Keratinocyte (primary cell): Measurements from ENCODE around the gene PLA2G12A. TPM values are rescaled to one million over a fixed set of nuclear protein-coding genes. Genes with fewer than 3 reads are reported as not detected.

Source experiments
- DNase-seq: peaks from one replicate; pipeline ENCODE4 v3.0.0-alpha.2; 2011; ENCODE audit warnings: low read depth, missing footprints, low spot score
- FAIRE-seq: peaks from 2 replicates; lab custom pipeline; 2011; peaks lifted over from hg19 to GRCh38; lab: Jason Lieb, UNC
- H2AFZ ChIP-seq: 2 replicates; pipeline ENCODE4 v1.6.0; 2012; ENCODE audit warnings: low read length, control low read depth, inconsistent platforms; ENCODE audit not compliant: control insufficient read depth
- H3K27ac ChIP-seq: 2 replicates; pipeline ENCODE4 v1.5.1; 2011; ENCODE audit warnings: low read length; ENCODE audit not compliant: control insufficient read depth, insufficient read depth
- H3K27me3 ChIP-seq: 3 replicates; pipeline ENCODE4 v1.6.0; 2011; ENCODE audit warnings: low read length; ENCODE audit not compliant: control insufficient read depth, insufficient read depth; ENCODE audit errors: extremely low read depth
- H3K36me3 ChIP-seq, 2 experiments: 2 replicates in 1 of 2; 3 replicates in 1 of 2; pipeline ENCODE4 v1.5.1; 2011; ENCODE audit warnings: low read length in 2 of 2, mild to moderate bottlenecking in 1 of 2; ENCODE audit not compliant: control insufficient read depth in 2 of 2, insufficient read depth in 2 of 2; ENCODE audit errors: extremely low read depth in 1 of 2
- H3K4me1 ChIP-seq: 3 replicates; pipeline ENCODE4 v1.5.1; 2011; ENCODE audit warnings: low read length; ENCODE audit not compliant: control insufficient read depth, insufficient read depth; ENCODE audit errors: extremely low read depth
- H3K4me2 ChIP-seq: 3 replicates; pipeline ENCODE4 v1.6.0; 2011; ENCODE audit warnings: low read depth, low read length; ENCODE audit not compliant: control insufficient read depth, insufficient read depth; ENCODE audit errors: extremely low read depth
- H3K4me3 ChIP-seq, 3 experiments: fragments of 200-600 bp in 1 of 3; sonication (generic) in 1 of 3; 2 replicates in 2 of 3; 3 replicates in 1 of 3; pipeline ENCODE4 v1.5.1; 2011 to 2016; ENCODE audit warnings: low read length in 3 of 3, mild to moderate bottlenecking in 3 of 3, control low read depth in 2 of 3, inconsistent platforms in 1 of 3, low read depth in 1 of 3, mixed read lengths in 1 of 3, mixed run types in 1 of 3, moderate library complexity in 1 of 3; ENCODE audit not compliant: control insufficient read depth in 2 of 3, insufficient read depth in 2 of 3; ENCODE audit errors: extremely low read depth in 1 of 3
- H3K79me2 ChIP-seq: 2 replicates; pipeline ENCODE4 v1.6.0; 2012; ENCODE audit warnings: low read length; ENCODE audit not compliant: control insufficient read depth, insufficient read depth
- H3K9ac ChIP-seq: 3 replicates; pipeline ENCODE4 v1.6.0; 2011; ENCODE audit warnings: low read length; ENCODE audit not compliant: control insufficient read depth, insufficient read depth; ENCODE audit errors: extremely low read depth
- H3K9me1 ChIP-seq: 3 replicates; pipeline ENCODE4 v1.6.0; 2011; ENCODE audit warnings: low read length; ENCODE audit not compliant: control insufficient read depth, insufficient read depth; ENCODE audit errors: extremely low read depth
- H3K9me3 ChIP-seq: 2 replicates; pipeline ENCODE4 v1.5.1; 2012; ENCODE audit warnings: low read depth, low read length; ENCODE audit not compliant: control insufficient read depth
- H4K20me1 ChIP-seq: 3 replicates; pipeline ENCODE4 v1.6.0; 2011; ENCODE audit warnings: low read length; ENCODE audit not compliant: control insufficient read depth, insufficient read depth; ENCODE audit errors: extremely low read depth
- EZH2 ChIP-seq: IDR thresholded peaks from one replicate; pipeline ENCODE4 v1.6.1; 2012; ENCODE audit warnings: inconsistent platforms, mild to moderate bottlenecking, low read length, moderate library complexity
- dilution Hi-C: fragments of 300-500 bp; cut with MboI; formaldehyde crosslinking; loops from one replicate; pipeline ENCODE4 v1.7.0; 2020; ENCODE audit warnings: low sequenced_read_pairs; ENCODE audit not compliant: extremely low pct_ligation_motif_present
- polyA plus RNA-seq, 5 experiments: library from polyadenylated mRNA; depleted of rRNA in 3 of 5; stranded (reverse) in 3 of 5; stranded (forward) in 1 of 5; unstranded in 1 of 5; fragments of >200 nt; gene quantifications; 1 replicate in 1 of 5; 2 replicates in 3 of 5; 3 replicates in 1 of 5; pipeline versions ENCODE4 v1.2.1 to v1.2.3, GENCODE V29; 2011 to 2012; ENCODE audit warnings: missing spikeins in 2 of 5, low read depth in 1 of 5, low replicate concordance in 1 of 5
- TF ChIP-seq, protein P1 (sequence below), 3 experiments: IDR thresholded peaks in 1 of 3; conservative IDR thresholded peaks in 1 of 3; optimal IDR thresholded peaks in 1 of 3; 2 replicates in 2 of 3; 3 replicates in 1 of 3; pipeline versions ENCODE3 to v1.5.1; 2011; ENCODE audit warnings: low read length in 3 of 3, mild to moderate bottlenecking in 3 of 3, moderate library complexity in 2 of 3, control low read depth in 1 of 3, inconsistent platforms in 1 of 3; ENCODE audit not compliant: insufficient read depth in 2 of 3; ENCODE audit errors: extremely low read depth in 1 of 3

Gene PLA2G12A
- polyA plus RNA-seq, 1 donor (not counting 4 experiments of a cell fraction or from before 2014, with no cell fraction given): 63.7 TPM

DNA sequence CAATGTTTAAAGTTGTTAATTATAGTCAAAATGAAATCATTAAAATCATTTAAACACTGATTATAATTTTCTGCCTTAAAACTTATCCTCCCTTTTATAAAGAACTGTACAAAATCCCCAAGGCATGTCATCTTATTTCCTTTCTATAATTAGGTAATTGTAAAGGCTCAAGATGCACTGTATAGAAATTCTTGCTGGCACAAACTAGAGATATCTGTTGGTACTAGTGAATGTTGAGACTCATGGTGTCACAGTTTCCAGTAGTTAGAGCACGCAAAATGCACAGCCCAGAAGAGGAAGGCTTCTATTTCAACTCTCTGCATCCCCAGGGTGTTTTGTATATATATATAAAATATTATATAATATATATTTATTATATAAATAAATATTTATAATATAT, 22.7 kb upstream of the PLA2G12A start:
- Histone ChIP-seq H3K9me1 (no peaks in the 10 kb centered on the region), H4K20me1 (no peaks in the 10 kb centered on the region), H3K9ac (no peak overlapping the region), H3K27ac (no peak overlapping the region), H3K4me1 (no peaks in the 10 kb centered on the region), H3K36me3 (no peaks in the 10 kb centered on the region), H3K4me2 (no peak overlapping the region), H3K4me3 (no peak overlapping the region), H3K9me3 (no peaks in the 10 kb centered on the region), H2AFZ (no peak overlapping the region), H3K79me2 (no peaks in the 10 kb centered on the region), H3K27me3 (no peaks in the 10 kb centered on the region)
- TF ChIP-seq EZH2: no peak
- TF ChIP-seq, protein P1, sequence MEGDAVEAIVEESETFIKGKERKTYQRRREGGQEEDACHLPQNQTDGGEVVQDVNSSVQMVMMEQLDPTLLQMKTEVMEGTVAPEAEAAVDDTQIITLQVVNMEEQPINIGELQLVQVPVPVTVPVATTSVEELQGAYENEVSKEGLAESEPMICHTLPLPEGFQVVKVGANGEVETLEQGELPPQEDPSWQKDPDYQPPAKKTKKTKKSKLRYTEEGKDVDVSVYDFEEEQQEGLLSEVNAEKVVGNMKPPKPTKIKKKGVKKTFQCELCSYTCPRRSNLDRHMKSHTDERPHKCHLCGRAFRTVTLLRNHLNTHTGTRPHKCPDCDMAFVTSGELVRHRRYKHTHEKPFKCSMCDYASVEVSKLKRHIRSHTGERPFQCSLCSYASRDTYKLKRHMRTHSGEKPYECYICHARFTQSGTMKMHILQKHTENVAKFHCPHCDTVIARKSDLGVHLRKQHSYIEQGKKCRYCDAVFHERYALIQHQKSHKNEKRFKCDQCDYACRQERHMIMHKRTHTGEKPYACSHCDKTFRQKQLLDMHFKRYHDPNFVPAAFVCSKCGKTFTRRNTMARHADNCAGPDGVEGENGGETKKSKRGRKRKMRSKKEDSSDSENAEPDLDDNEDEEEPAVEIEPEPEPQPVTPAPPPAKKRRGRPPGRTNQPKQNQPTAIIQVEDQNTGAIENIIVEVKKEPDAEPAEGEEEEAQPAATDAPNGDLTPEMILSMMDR (optimal IDR thresholded peaks at IDR 0.05 in 1 of 3, IDR thresholded peaks at IDR 0.05 in 1 of 3, conservative IDR thresholded peaks at IDR 0.05 in 1 of 3; ENCODE audit: extremely low read depth in 1 of 3, insufficient read depth in 2 of 3, low read length in 3 of 3): no peak
- DNase-seq (no peak), FAIRE-seq (no peak)
- dilution Hi-C loops: no loop called here

DNA sequence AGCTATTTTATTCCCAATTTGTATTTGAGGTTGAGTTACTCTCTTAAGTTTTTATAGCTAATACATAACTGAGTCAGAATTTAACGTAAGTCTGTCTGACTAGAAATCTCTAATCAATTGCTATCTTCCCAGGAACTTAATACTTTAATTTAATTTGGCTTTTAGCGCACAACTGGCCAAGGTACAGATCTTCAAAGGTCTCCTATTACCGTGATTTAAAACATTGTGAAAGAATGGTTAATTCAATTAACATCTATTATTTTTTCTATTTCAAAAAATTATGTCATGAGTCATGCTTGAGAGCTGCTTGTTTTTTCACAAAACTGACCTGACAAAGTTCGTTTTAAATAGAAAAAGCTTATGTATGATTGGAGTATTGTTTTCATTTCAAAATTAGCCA, 22.0 kb upstream of the PLA2G12A start:
- Histone ChIP-seq H3K27me3 (no peaks in the 10 kb centered on the region), H3K4me3 (no peak overlapping the region), H3K9me3 (no peaks in the 10 kb centered on the region), H3K9me1 (no peaks in the 10 kb centered on the region), H3K4me1 (no peaks in the 10 kb centered on the region), H3K79me2 (no peaks in the 10 kb centered on the region), H3K9ac (no peak overlapping the region), H3K36me3 (no peaks in the 10 kb centered on the region), H4K20me1 (no peaks in the 10 kb centered on the region), H2AFZ (no peak overlapping the region), H3K4me2 (no peak overlapping the region), H3K27ac (no peak overlapping the region)
- dilution Hi-C loops: no loop called here
- FAIRE-seq: no peak
- DNase-seq: no peak
- TF ChIP-seq, protein P1 (optimal IDR thresholded peaks at IDR 0.05 in 1 of 3, IDR thresholded peaks at IDR 0.05 in 1 of 3, conservative IDR thresholded peaks at IDR 0.05 in 1 of 3; ENCODE audit: extremely low read depth in 1 of 3, insufficient read depth in 2 of 3, low read length in 3 of 3): no peak
- TF ChIP-seq EZH2: no peak
